DMS153 treated with DMSO at 0.1 percent for 48 hours (cell line): ENCODE measurements around the gene BMP3.

Experiments
- DNase-seq: peaks from one replicate; lab custom pipeline; 2025; ENCODE audit not compliant: unreplicated experiment; lab: John Stamatoyannopoulos, UW

Gene BMP3

GRCh38 chr4:81040012-81040659, 9.6 kb downstream of the BMP3 start:
- peak; percentile 52 for DNase-seq

DNA sequence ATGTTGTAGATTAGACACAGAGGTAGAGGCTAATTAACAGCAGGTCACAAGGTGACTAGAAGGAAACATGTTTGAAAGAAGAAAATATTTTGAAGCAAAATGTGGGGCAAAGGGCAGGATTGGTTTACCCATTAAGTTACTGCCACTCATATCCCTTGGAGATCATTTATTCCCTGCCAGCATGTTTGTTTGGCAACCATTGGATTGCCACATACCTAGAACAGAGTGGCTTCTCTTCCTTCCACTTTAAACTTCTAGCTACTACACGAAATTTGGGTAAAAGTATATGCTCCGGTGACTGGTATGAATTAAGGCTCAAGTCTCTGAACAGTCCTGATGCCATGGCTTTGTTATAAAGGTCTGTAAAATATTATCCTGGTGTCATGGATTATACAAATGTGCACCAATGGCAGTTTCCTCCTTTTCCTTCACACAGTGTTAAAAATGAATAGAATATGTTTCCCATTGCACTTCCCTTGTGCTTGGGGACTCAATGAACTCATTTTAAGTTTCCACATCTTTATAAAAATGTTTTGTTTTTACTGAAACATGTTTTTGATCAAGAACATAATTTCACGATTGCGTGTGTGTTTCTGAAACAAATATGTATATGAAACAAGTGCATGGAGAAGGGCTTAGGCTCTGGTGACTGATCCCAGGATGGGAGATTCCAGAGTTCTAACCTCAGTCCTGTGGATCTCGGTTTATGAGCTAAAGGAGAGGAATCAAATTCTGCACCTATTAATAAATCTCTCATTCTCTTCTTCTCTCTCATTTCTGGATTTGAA, 12.3 kb downstream of the BMP3 start:
- no peak for DNase-seq

DNA sequence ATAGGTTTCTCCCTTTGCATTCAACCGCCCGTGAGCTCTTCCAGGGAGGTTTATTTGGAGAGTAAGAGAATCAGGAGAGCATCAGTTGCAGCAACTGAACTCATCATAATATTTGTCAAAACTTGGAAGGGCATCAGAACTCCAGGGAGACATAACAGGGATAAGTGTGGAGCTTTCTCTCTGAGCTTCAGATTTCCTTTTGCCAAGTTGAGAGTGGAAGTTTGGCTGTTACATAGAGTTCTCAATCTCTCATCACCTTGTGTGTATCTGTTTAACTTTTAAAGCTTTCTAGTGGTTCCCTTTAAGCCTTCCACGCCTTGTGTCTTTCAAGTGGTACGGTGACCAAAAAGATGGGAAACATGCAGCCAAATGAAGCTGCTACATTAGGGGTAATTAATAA, 18.8 kb downstream of the BMP3 start:
- no peak for DNase-seq

DNA sequence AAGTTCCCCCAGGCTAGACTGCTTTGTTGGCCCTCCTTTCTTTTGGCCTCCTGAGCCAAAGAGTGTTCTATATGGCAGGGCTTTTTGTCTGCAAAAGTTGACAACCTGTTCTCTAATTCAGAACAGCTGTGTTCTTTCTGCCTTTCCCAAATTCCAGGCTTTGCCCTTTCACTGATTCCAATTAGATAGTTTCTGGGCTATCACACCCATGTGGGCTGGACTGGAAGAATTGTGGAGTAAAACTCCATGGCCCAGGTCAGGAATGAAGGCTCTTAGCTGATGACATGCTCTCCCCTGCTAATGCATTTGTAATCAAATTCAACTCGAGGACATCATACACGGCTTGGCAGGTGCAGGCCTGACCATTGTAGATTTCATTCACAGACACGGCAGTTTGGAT, 19.4 kb downstream of the BMP3 start:
- no peak for DNase-seq

- peak; percentile 48 for DNase-seq
These were observed 21.9 kb downstream of the BMP3 start for GRCh38 chr4:81052119-81053068.

DNA sequence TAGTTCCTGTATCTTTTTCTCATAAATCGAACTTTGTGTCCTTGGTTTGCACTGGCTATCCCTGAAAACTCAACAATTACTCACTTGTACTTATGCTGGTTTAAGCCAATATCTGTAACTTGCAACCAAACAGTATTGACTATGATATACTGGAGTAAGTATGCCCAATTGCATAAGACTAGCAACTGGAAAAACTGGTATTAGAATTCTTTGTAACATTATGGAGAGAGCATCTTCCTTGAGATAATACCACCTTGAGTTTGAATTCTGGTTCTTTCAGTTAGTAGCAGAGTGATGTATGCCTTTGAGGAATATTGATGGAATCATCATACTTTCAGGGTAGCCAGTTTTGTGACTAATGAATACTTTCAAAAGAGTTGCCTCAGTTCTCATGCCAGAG, 28.1 kb downstream of the BMP3 start:
- DNase-seq, result no peak

DNA sequence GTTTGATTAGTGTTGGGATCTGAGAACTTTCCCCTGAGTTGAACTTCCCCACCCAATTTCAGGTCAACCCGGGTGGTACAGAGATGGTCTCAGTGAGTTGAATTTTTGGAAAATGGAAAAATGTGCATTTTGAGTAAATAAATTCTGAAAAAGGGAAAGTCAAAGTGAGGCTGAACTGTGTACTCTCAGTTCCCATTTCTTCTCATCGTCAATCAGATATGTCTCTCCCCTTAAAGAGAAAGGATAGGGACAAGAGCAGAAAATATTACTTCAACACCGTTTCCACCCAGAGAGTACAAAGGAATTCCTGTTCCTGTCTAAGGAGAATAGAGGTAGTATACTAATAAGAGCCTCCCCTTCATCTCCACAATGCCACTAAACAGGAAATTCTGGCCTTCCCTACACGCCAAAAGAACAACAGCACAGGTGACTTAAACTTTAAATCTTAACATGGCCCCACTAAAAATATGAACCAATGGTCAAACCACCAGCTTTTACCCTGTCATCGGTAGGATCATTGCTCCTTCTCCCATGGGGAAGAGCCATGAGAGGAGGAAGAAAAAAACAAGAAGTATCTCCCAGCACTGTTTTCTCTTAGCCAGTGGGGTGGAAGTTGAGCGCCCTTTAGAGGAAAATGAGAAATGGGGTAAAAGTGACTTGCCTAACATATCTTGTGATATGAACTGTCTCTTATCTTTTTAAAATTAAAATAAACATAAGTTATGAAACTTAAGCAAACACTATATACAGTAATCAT, 30.3 kb downstream of the BMP3 start:
- no peak for DNase-seq

DNA sequence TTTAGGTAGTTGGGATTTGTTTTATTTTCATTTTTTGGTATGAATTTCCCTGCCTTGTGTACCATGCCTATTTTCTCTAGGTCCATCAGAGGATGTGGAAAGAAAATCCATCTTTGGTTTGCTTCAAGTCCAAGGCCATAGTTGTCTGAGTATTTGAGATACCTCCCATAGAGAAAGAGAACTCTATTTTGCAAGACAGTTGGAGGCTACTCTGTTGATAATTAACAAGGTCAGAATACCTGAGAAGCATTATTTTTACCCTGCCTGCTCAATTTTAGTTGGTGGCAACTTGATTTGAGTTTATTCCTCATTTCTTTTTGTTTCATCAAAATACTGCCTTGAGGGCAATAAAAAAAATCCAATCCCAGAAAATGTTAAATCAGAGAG, 30.8 kb downstream of the BMP3 start:
- no peak for DNase-seq

DNA sequence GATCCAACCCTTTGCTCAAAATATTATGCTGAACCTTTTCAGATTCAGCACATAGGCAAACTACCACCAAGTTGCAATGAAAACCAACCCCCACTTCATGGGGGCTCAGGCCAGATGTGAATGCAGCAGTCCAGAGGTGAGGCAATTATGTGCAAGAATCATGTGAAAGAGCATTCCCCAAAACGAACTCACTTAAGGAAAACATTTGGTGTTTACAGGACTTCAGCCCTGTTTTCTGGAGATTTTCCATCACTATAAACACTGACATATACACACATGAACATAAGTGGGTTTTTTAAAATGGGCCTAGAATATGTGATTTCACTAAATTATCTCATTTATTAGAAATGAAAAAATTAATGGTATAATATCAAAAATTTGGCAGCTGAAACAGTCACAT, 31.5 kb downstream of the BMP3 start:
- DNase-seq, result no peak

- no peak for DNase-seq
These were observed 34.9 kb downstream of the BMP3 start for GRCh38 chr4:81065446-81065845.

- DNase-seq, result peak; percentile 96
These were observed 39.3 kb downstream of the BMP3 start for GRCh38 chr4:81069706-81070331.

GRCh38 chr4:81071013-81071412, 40.5 kb downstream of the BMP3 start:
- DNase-seq, result no peak

DNA sequence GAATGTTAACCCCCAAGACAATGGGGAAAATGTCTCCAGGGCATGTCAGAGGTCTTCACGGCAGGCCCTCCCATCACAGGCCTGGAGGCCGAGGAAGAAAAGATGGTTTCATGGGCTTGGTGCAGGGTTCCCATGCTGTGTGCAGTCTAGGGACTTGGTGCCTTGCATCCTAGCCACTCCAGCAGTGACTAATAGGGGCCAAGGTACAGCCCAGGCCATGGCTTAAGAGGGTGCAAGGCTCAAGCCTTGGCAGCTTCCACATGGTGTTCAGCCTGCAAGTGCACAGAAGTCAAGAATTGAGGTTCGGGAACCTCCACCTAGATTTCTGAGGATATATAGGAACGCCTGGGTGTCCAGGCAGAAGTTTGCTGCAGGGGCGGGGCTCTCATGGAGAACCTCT, 50.6 kb downstream of the BMP3 start:
- no peak for DNase-seq

GRCh38 chr4:81084029-81084428, 53.5 kb downstream of the BMP3 start:
- peak; percentile 13 for DNase-seq

GRCh38 chr4:81084634-81085033, 54.1 kb downstream of the BMP3 start:
- DNase-seq, result no peak

DNA sequence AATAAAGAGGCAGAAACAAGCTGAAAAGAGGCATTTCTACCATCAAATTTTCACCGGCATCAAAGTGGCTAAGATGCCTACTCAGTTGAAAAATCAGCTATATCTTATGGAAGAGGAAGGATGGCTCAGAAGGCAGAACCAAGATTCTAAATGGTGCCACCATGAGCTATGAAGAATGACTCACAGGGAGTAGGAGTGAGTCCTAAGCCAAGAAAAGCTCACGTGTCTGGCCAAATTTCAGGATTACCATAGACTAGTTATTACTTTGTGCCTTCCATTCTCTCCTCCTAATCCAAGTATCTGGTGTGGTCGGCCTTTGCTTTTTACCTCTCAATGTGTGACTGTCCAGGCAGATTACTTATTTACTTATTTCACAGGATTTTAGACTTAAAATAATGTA, 54.8 kb downstream of the BMP3 start:
- DNase-seq, result no peak

GRCh38 chr4:81085979-81086378, 55.5 kb downstream of the BMP3 start:
- DNase-seq, result no peak

DNA sequence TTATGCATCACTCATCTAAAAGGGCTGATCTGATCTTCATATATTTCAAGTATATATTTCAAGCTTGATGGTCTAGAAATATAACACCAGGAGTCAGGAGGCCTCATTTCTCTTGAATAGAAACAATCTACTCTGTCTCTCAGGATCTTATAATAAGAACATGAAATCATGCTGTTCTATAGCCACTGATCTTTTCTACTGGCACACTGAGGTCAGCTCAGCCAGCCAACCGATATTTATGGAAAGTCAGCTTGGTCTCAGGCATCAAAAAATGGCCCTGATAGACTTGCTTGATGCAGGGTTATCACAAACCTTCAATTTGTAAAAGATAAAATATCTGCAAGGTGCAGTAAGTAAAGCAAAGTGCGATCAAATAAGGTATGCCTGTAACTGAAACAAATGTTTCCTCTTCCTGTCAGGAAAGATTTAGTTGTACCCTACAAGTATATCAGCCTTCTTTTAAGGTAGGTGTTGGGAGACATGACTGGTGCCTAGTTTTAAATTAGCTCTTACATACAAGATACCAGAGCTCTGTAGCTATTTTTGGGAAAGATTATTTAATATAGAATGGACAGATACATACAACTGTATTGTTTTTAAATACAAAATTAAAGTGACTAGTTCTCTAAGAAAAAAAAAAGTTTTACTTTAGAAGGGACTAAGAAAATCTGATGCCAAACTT, 63.4 kb downstream of the BMP3 start:
- DNase-seq, result no peak

DNA sequence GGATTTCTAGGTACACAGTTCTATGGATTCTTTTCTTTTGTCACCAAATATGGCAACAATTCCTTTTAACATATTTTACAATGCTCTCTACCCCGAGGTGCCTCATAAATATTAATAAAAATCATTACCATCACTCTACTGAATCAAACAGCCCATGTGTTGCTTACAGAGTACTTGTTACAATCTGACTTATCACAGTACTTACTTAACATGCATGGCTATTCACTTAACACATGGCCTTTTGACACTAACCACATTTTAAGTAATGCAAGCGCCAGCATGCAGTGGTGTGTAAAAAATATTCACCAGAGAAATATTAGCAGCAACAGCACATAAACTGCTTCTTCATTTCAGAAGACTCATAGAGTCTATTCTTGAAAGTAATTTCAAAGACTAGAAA, 64.9 kb downstream of the BMP3 start:
- DNase-seq, result no peak

DNA sequence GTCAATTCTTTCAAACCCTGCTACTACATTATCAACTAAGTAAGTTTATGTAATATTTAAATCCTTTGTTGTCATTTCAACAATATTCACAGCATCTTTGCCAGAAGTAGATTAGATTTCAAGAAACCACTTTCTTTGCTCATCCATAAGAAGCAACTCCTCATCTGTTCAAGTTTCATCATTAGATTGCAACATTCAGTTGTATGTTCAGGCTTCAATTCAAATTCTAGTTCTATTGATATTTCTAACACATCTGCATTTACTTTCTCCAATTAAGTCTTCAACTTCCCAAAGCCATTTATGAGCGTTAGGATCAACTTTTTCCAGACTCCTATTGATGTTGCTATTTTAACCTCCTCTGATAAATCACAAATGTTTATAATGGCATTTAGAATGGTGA, 66.1 kb downstream of the BMP3 start:
- DNase-seq, result no peak
